GM19099 (cell line): ENCODE results near the gene TDRD1.

Experiments used
- POLR2A ChIP-seq: IDR thresholded peaks from 3 replicates; pipeline ENCODE4 v1.6.1; 2011; ENCODE audit warnings: low read depth; ENCODE audit not compliant: insufficient read length; ENCODE audit errors: extremely low read depth

The TDRD1 gene

GRCh38 chr10:114202812-114203211 lies 23.7 kb downstream of the TDRD1 start:
- no peak for TF ChIP-seq POLR2A

GRCh38 chr10:114206902-114207301 lies 27.7 kb downstream of the TDRD1 start:
- no peak for TF ChIP-seq POLR2A

- TF ChIP-seq POLR2A, result no peak
These were observed 28.2 kb downstream of the TDRD1 start for GRCh38 chr10:114207349-114207748.

GRCh38 chr10:114208351-114208750 lies 29.2 kb downstream of the TDRD1 start:
- no peak for TF ChIP-seq POLR2A

GRCh38 chr10:114212153-114212552 lies 33.0 kb downstream of the TDRD1 start:
- TF ChIP-seq POLR2A, result no peak

- no peak for TF ChIP-seq POLR2A
These were observed 35.9 kb downstream of the TDRD1 start for GRCh38 chr10:114215033-114215432.

- TF ChIP-seq POLR2A, result no peak
These were observed 41.1 kb downstream of the TDRD1 start for GRCh38 chr10:114220281-114220680.

- no peak for TF ChIP-seq POLR2A
These were observed 42.1 kb downstream of the TDRD1 start for GRCh38 chr10:114221235-114221634.

- TF ChIP-seq POLR2A, result no peak
These were observed 43.9 kb downstream of the TDRD1 start for GRCh38 chr10:114223066-114223465.

GRCh38 chr10:114228156-114228555 lies 49.0 kb downstream of the TDRD1 start:
- no peak for TF ChIP-seq POLR2A

GRCh38 chr10:114232561-114233176 lies 53.5 kb downstream of the TDRD1 start:
- TF ChIP-seq POLR2A, result no peak

- no peak for TF ChIP-seq POLR2A
These were observed 54.3 kb downstream of the TDRD1 start for GRCh38 chr10:114233482-114233881.

GRCh38 chr10:114234132-114234531 lies 55.0 kb downstream of the TDRD1 start:
- no peak for TF ChIP-seq POLR2A

- no peak for TF ChIP-seq POLR2A
These were observed 60.2 kb downstream of the TDRD1 start, which contains the start of gene VWA2 for GRCh38 chr10:114239117-114239993. TSS of gene VWA2 (plus strand) at chr10:114239254. CDS start at chr10:114248714, 9,460 bp downstream.

- no peak for TF ChIP-seq POLR2A
These were observed 60.8 kb downstream of the TDRD1 start for GRCh38 chr10:114239994-114240345.

GRCh38 chr10:114242235-114242634 lies 63.1 kb downstream of the TDRD1 start:
- no peak for TF ChIP-seq POLR2A
